Measurements from ENCODE around the gene TSPAN18.

The TSPAN18 gene

GRCh38 chr11:44823868-44824267 lies 97.1 kb downstream of the TSPAN18 start:
- DNase-seq (ENCODE audit: low read depth): no peak

GRCh38 chr11:44824300-44824704 lies 97.5 kb downstream of the TSPAN18 start:
- DNase-seq (ENCODE audit: low read depth): no peak

GRCh38 chr11:44825058-44825785 lies 98.5 kb downstream of the TSPAN18 start:
- DNase-seq (ENCODE audit: low read depth): no peak

GRCh38 chr11:44826922-44827643 lies 100.3 kb downstream of the TSPAN18 start:
- DNase-seq (ENCODE audit: low read depth): no peak

- no peak for DNase-seq (ENCODE audit: low read depth)
Observed at GRCh38 chr11:44828296-44828695, 101.5 kb downstream of the TSPAN18 start.

GRCh38 chr11:44829838-44830237 lies 103.1 kb downstream of the TSPAN18 start:
- no peak for DNase-seq (ENCODE audit: low read depth)

- DNase-seq (ENCODE audit: low read depth): no peak
Observed at GRCh38 chr11:44831605-44832394, 105.0 kb downstream of the TSPAN18 start.

GRCh38 chr11:44832452-44832851 lies 105.7 kb downstream of the TSPAN18 start:
- no peak for DNase-seq (ENCODE audit: low read depth)

- DNase-seq (ENCODE audit: low read depth): no peak
Observed at GRCh38 chr11:44833221-44833876, 106.6 kb downstream of the TSPAN18 start.

GRCh38 chr11:44833877-44834452 lies 107.2 kb downstream of the TSPAN18 start:
- no peak for DNase-seq (ENCODE audit: low read depth)

- DNase-seq (ENCODE audit: low read depth): no peak
Observed at GRCh38 chr11:44834846-44835245, 108.1 kb downstream of the TSPAN18 start.

- DNase-seq (ENCODE audit: low read depth): no peak
Observed at GRCh38 chr11:44835296-44835695, 108.5 kb downstream of the TSPAN18 start.

- no peak for DNase-seq (ENCODE audit: low read depth)
Observed at GRCh38 chr11:44835938-44836337, 109.2 kb downstream of the TSPAN18 start.

GRCh38 chr11:44837661-44838060 lies 110.9 kb downstream of the TSPAN18 start:
- DNase-seq (ENCODE audit: low read depth): peak; percentile 12

GRCh38 chr11:44839458-44840084 lies 112.8 kb downstream of the TSPAN18 start:
- no peak for DNase-seq (ENCODE audit: low read depth)

- DNase-seq (ENCODE audit: low read depth): no peak
Observed at GRCh38 chr11:44840085-44840478, 113.3 kb downstream of the TSPAN18 start.

- no peak for DNase-seq (ENCODE audit: low read depth)
Observed at GRCh38 chr11:44840521-44841251, 113.9 kb downstream of the TSPAN18 start.

- DNase-seq (ENCODE audit: low read depth): peak; percentile 62
Observed at GRCh38 chr11:44842220-44842619, 115.5 kb downstream of the TSPAN18 start.

GRCh38 chr11:44846852-44847251 lies 120.1 kb downstream of the TSPAN18 start:
- no peak for DNase-seq (ENCODE audit: low read depth)

GRCh38 chr11:44847316-44847715 lies 120.6 kb downstream of the TSPAN18 start:
- no peak for DNase-seq (ENCODE audit: low read depth)
